RPMI7951 (cell line): ENCODE data around the gene EWSR1. TPM values are rescaled to one million over a fixed set of nuclear protein-coding genes. Genes with fewer than 3 reads are reported as not detected.

ENCODE experiments used
- DNase-seq: peaks from one replicate; pipeline ENCODE4 v3.0.0-alpha.2; 2012; ENCODE audit warnings: low read depth
- total RNA-seq: library from RNA; depleted of rRNA; stranded (reverse); fragments of >200 nt; shearing (Covaris generic); gene quantifications from 2 replicates; pipeline ENCODE4 v1.2.3, GENCODE V29; 2014

The EWSR1 gene
- total RNA-seq, 1 experiment from 2014 or later: 233 TPM

GRCh38 chr22:29302681-29303465 is 34.8 kb downstream of the EWSR1 start:
- no peak for DNase-seq

- no peak for DNase-seq
These were observed 37.7 kb downstream of the EWSR1 start for GRCh38 chr22:29305836-29306174.

DNA sequence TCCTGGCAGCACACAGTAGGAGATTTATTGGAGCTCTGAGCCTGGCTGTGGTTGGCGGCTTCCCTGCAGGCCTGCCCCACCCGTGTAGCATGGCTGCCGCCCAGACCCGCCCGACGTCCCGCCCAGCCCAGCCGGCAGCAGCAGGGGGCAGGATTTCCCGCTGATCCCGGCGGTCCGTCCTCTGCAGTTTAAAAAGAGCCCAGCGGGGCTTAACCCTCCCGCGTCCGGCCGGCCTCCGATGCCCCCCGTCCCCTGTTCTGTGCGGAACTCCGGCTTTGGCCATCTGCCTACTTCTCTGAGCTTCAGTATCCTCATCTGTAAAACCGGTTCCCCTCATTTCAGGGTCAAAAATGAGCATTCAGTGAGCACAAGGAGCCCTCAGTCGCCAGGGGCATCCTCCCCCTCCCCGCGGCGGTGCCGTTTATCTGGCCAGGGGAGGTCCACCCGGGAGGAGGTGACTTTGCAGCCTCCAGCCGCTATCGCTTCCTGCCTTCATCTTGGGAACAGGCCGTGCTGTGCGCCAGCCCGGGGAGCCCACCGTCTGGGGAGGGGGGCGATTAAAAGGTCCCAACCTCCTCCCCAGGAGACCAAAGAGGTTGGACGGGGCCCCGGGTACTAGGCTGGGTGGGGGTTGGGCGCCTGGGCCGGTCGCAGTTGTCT is 38.2 kb downstream of the EWSR1 start, which contains the start of gene GAS2L1:
GAS2L1 (plus strand) TSS at position 476 of the 660 bp plus-strand sequence. CDS start 1,456 bp downstream, outside the sequence.
- peak; percentile 80 for DNase-seq

DNA sequence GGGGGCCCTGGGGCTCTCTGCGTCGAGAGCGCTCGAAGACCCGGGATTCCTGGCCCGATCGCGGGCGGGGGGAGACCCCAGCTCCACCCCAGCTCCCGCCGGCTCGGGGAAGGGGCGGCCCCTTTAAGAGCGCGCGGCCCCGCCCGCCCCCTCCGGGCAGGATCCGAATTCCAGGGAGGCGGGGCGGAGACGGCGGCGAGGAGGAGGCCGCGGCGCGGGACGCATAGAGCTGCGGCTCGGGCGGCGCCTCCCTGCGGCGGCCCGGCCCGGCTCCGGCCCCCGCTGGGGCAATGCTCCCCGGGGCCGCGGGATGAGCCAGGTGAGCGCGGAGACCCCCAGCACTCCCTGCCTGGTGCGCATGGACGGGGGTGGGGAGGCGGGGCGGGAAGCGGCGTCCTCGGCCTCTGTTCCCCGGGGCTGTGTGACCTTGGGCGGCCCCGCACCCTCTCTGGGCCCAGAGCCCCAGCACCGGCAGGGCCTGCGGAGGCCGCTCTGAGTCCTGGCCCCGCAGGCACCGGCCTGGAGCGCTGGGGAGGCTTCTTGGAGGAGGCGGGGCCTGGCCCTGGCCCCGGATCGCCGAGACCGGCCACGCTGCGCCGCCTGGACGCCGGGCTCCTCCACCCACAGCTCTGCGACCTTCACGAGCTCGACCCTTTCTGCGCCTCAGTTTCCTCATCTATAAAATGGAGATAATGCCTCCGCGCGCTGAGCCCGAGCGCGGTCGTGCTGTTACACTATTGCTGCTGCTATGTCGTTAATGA is 38.9 kb downstream of the EWSR1 start:
- peak; percentile 79 for DNase-seq

DNA sequence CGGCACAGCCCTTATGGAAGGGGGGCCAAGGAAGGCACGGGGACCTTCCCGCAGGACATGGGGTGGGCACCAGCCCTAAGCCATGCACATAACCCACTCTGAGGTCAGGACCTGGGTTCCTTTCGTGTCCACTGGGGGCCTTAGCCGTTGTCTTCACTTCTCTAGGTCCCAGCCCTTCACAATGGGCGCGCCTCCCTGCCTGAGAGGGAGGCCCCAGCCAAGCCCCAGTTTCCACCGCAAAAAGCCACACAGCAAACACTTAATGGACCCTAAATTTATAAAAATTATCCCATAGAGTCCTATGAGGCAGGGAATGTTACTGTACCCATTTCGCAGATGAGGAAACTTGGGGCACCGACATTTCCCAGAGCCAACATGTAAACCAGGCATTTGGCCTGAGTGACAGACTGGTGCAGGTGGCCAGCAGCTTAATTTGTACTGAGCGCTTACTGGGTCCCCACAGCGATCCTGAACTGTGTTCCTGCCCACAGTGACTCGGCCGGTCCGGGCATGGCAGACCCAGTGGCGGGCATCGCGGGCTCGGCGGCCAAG is 39.6 kb downstream of the EWSR1 start:
- DNase-seq: no peak

DNA sequence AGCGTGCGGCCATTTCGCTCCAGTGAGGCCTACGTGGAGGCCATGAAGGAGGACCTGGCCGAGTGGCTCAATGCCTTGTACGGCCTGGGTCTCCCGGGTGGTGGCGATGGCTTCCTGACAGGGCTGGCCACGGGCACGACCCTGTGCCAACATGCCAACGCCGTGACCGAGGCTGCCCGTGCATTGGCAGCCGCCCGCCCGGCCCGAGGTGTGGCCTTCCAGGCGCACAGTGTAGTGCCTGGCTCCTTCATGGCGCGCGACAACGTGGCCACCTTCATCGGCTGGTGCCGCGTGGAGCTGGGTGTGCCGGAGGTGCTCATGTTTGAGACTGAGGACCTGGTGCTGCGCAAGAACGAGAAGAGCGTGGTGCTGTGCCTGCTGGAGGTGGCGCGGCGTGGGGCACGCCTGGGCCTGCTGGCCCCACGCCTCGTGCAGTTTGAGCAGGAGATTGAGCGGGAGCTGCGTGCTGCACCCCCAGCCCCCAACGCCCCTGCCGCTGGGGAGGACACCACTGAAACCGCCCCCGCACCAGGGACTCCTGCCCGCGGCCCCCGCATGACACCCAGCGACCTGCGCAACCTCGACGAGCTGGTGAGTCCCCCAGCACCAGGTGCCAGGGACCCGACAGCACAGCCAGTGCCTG is 40.2 kb downstream of the EWSR1 start:
- no peak for DNase-seq

DNA sequence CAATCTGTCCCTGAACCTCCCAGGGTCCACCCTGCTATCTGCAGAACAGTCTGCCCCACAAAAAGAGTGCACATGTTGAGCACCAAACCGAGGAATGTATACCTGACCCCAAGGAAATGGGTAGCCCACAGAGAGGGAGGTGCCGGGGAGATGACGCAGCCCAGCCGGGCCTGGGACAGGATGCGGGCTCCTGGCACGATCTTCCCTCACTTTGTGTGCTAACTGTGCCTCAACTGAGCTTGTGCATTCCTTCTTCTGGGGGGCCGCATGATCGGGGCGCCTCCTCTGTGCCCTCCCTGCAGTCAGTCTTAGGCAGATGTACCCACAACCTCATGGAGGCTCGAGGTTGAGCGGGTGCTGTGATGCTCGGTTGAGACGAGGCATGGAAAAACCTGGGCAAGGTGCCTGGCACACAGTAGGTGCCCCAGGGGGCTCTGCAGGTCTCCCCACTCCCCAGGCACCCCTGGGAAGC is 40.8 kb downstream of the EWSR1 start:
- DNase-seq: peak; percentile 61

- no peak for DNase-seq
These were observed 41.4 kb downstream of the EWSR1 start for GRCh38 chr22:29309332-29310064.

- DNase-seq: no peak
These were observed 42.2 kb downstream of the EWSR1 start for GRCh38 chr22:29310065-29310862.

GRCh38 chr22:29310863-29311339 is 42.8 kb downstream of the EWSR1 start:
- peak; percentile 95 for DNase-seq

DNA sequence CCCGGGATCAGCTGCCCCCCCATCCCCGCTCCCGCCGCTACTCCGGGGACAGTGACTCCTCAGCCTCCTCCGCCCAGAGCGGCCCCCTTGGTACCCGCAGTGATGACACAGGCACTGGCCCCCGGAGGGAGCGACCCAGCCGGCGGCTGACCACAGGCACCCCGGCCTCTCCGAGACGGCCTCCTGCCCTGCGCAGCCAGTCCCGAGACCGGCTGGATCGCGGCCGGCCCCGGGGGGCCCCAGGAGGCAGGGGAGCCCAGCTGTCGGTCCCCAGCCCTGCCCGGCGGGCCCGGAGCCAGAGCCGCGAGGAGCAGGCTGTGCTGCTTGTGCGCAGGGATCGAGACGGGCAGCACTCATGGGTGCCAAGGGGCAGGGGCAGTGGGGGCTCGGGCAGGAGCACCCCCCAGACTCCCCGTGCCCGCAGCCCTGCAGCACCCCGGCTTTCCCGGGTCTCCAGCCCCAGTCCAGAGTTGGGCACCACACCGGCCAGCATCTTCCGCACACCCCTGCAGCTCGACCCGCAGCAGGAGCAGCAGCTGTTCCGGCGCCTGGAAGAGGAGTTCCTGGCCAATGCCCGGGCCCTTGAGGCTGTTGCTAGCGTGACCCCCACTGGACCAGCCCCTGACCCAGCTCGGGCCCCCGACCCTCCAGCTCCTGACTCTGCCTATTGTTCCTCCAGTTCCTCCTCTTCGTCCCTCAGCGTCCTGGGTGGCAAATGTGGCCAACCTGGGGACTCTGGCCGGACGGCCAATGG is 43.6 kb downstream of the EWSR1 start:
- peak; percentile 55 for DNase-seq

DNA sequence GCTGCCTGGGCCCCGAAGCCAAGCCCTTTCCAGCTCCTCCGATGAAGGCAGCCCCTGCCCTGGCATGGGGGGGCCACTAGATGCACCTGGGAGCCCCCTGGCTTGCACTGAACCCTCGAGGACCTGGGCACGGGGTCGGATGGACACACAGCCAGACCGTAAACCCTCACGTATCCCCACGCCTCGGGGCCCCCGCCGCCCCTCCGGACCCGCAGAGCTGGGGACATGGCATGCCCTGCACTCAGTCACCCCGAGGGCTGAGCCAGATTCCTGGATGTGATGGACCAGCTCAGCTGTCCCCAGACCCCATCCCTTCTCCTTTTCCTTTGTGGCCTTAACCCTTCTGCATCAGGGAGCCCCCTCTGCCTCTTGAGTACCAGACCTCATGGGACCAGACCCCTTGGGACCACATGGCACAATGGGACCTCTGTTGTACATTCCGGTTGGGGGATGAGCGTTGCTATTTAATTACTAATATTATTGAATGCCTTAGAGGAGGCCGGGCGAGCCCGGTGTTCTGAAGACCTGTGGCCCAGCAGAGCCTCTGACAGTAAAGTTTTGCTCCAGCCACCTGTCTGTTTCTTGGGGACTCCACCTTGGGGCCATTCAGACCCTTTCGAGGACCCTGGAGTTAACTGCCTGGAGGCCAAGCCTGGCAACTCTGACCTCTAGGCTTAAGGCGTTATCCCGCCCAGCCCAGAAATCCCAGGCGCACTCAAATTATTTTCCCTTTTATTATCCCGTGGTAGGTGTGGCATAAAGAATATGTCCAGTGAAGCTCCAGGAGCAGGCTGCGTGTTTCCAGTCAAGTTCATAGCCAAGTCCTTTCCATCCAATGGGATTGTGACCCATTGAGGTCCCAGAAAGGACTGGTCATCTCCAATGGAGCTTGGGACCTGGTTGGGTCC is 44.4 kb downstream of the EWSR1 start:
- no peak for DNase-seq

DNA sequence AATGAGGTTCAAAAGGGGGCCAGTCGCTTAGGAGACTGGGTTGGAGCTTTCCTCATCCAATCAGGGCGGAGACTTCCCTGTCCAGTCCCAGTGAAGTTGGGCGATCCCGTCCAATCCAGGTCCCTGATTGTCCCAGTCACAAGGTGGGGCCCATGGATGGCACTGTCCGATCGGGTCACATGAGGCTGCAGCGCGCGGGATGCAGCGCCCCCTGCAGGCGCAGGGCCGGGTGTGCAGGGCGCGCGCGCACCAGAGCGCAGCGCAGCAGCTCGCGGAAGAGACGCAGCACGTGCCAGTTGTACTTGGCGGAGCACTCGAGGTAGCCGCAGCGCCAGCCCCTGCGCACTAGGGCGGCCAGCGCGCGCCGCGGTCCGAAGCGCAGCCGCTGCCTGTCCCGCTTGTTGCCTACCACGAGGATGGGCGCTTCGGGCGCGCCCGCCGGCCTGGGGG is 45.1 kb downstream of the EWSR1 start:
- DNase-seq: no peak

GRCh38 chr22:29313576-29314466 is 45.8 kb downstream of the EWSR1 start:
- no peak for DNase-seq

DNA sequence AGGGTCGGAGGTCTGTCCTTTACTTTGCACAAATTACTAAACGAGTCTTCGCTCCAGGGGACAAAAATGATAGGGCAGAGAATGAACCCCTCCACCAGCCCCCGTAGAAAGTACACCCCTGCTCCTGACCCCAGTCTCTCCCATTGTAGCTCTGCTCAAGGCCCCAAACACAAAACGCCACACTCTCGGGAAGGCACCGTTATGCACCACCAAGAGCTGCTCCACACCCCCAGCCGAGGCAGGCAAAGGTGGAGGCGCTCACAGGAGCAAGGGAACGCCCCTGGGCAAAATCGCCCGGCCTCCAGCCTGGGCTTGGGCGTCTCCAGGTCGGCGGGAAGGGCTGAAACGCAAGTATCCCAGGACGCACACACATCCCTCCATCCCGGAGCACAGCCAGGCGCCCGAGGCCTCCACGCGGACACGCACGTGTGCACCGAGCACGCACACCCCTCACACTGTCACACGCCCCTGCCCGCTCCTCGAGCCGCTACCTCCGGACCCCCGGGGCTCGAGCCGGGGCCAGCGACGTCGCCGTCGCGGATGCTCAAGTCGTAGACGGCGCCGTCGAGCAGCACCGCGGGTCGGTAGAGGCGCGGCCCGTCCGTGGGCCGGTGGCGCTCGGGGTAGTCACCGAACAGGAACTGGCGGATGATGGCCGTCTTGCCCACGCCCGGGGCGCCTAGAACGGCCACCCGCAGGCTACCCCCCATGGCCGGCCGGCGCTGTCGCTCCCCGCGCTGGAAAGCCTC is 46.6 kb downstream of the EWSR1 start:
- no peak for DNase-seq
